K562 (cell line): ENCODE measurements around the gene HNRNPM. TPM values are rescaled to one million over a fixed set of nuclear protein-coding genes. Genes with fewer than 3 reads are reported as not detected.

ENCODE experiments used
- BCOR ChIP-seq: fragments of 450-650 bp; IDR thresholded peaks from 2 replicates; pipeline ENCODE4 v1.6.1; 2016
- BHLHE40 ChIP-seq: IDR thresholded peaks from 2 replicates; pipeline ENCODE4 v1.6.1; 2011; ENCODE audit warnings: low read length, improper control_type of control experiment
- EP400 ChIP-seq: fragments of 450-650 bp; IDR thresholded peaks from 2 replicates; pipeline ENCODE4 v1.6.1; 2017; ENCODE audit warnings: antibody characterized with exemption, mild to moderate bottlenecking, moderate library complexity
- ESRRA ChIP-seq: fragments of 450-650 bp; IDR thresholded peaks from 2 replicates; pipeline ENCODE4 v1.6.1; 2014; ENCODE audit warnings: low read depth, mild to moderate bottlenecking, moderate library complexity, borderline replicate concordance
- ETV6 ChIP-seq, 3 experiments: fragments of 150-350 bp in 1 of 3; sonication (generic) in 1 of 3; formaldehyde crosslinking in 1 of 3; IDR thresholded peaks; 2 replicates each; pipeline versions ENCODE4 v1.6.1 to v1.8.0; 2014 to 2022; ENCODE audit warnings: borderline replicate concordance in 2 of 3, low read depth in 2 of 3, antibody characterized with exemption in 1 of 3, low read length in 1 of 3, mild to moderate bottlenecking in 1 of 3, missing genetic modification reagents in 1 of 3
- GATAD2B ChIP-seq: fragments of 450-650 bp; IDR thresholded peaks from 2 replicates; pipeline ENCODE4 v1.6.1; 2017; ENCODE audit warnings: mild to moderate bottlenecking, borderline replicate concordance
- KDM2B ChIP-seq: fragments of 250-450 bp; sonication (Bioruptor Pico); IDR thresholded peaks from 2 replicates; pipeline ENCODE4 v1.8.0; 2021; ENCODE audit warnings: mild to moderate bottlenecking, moderate library complexity
- PHF21A ChIP-seq: fragments of 450-650 bp; IDR thresholded peaks from 2 replicates; pipeline ENCODE4 v1.6.1; 2017; ENCODE audit warnings: low read depth, borderline replicate concordance
- POLR2A ChIP-seq: fragments of 450-650 bp; conservative IDR thresholded peaks from 2 replicates; pipeline ENCODE4 v1.6.1; 2016
- RAD21 ChIP-seq, 2 experiments: fragments of 250-450 bp in 1 of 2; fragments of 450-650 bp in 1 of 2; sonication (Bioruptor Pico) in 1 of 2; formaldehyde crosslinking in 1 of 2; IDR thresholded peaks in 1 of 2; conservative IDR thresholded peaks in 1 of 2; 2 replicates each; pipeline versions ENCODE4 v1.4.0 to v1.8.0; 2020 to 2022; ENCODE audit warnings: mild to moderate bottlenecking in 2 of 2, moderate library complexity in 1 of 2
- RBBP5 ChIP-seq: fragments of 200-600 bp; sonication (generic); IDR thresholded peaks from 2 replicates; pipeline ENCODE4 v1.6.1; 2012; ENCODE audit warnings: borderline replicate concordance, mild to moderate bottlenecking, low read length, control low read depth, inconsistent platforms; ENCODE audit not compliant: insufficient read depth, poor library complexity, severe bottlenecking
- RBFOX2 ChIP-seq: fragments of 200-400 bp; formaldehyde crosslinking; IDR thresholded peaks from 2 replicates; pipeline ENCODE4 v1.6.1; 2017; ENCODE audit warnings: low read depth, mild to moderate bottlenecking, low read length, moderate library complexity
- SUPT5H ChIP-seq: fragments of 450-650 bp; IDR thresholded peaks from 2 replicates; pipeline ENCODE4 v1.6.1; 2016
- YY1 ChIP-seq, 3 experiments: IDR thresholded peaks; 2 replicates each; pipeline ENCODE4 v1.6.1; 2011; ENCODE audit warnings: low read length in 2 of 3, mild to moderate bottlenecking in 2 of 3, moderate library complexity in 2 of 3, borderline replicate concordance in 1 of 3, control low read depth in 1 of 3, low read depth in 1 of 3; ENCODE audit not compliant: insufficient read depth in 3 of 3, insufficient replicate concordance in 2 of 3, control insufficient read depth in 1 of 3, insufficient read length in 1 of 3; ENCODE audit errors: extremely low read depth in 1 of 3
- polyA plus RNA-seq, 8 experiments: library from polyadenylated mRNA; depleted of rRNA in 4 of 8; stranded (reverse) in 5 of 8; unstranded in 3 of 8; fragments of >200 nt; fragmentation: Nextera tagmentation in 2 of 8; fragmentation: Illumina TruSeq in 1 of 8; extraction: Ambion mirVana in 2 of 8; extraction: Trizol in 1 of 8; gene quantifications; 2 replicates each; pipeline versions ENCODE4 v1.2.1 to v1.2.3, GENCODE V29; 2011 to 2014; ENCODE audit warnings: inconsistent platforms in 1 of 8, missing spikeins in 1 of 8
- total RNA-seq, 7 experiments: library from RNA; depleted of rRNA in 6 of 7; stranded (reverse); fragments of >200 nt in 6 of 7; fragmentation: Illumina TruSeq in 2 of 7; extraction: Trizol in 2 of 7; gene quantifications; 2 replicates each; pipeline versions ENCODE4 v1.2.1 to v1.2.3, GENCODE V29; 2011 to 2021; ENCODE audit warnings: low replicate concordance in 1 of 7
- TF ChIP-seq, protein P1 (sequence below), 3 experiments: fragments of 200-800 bp in 1 of 3; fragments of 250-450 bp in 1 of 3; fragments of 450-650 bp in 1 of 3; sonication (Bioruptor Pico) in 1 of 3; sonication (Bioruptor generic) in 1 of 3; formaldehyde crosslinking in 1 of 3; IDR thresholded peaks; 2 replicates each; pipeline versions ENCODE4 v1.6.1 to v1.8.0; 2016 to 2022; ENCODE audit warnings: mild to moderate bottlenecking in 2 of 3, missing genetic modification characterization in 2 of 3, missing compliant biosample characterization in 1 of 3, moderate library complexity in 1 of 3
- TF ChIP-seq, protein P2 (sequence below): conservative IDR thresholded peaks from 2 replicates; pipeline ENCODE4 v1.6.1; 2011; ENCODE audit warnings: low read depth, mild to moderate bottlenecking, low read length; ENCODE audit not compliant: control insufficient read depth
- TF ChIP-seq, protein P3 (sequence below): IDR thresholded peaks from 2 replicates; pipeline ENCODE4 v1.6.1; 2011; ENCODE audit warnings: borderline replicate concordance, low read depth, mild to moderate bottlenecking, moderate library complexity, low read length; ENCODE audit not compliant: insufficient read depth, poor library complexity, severe bottlenecking

Gene HNRNPM
- total and polyA plus RNA-seq, 9 of the 15 experiments (the other 6 are each of a cell fraction or from before 2014, with no cell fraction given) = 11.1 to 340 (median 195) TPM

DNA sequence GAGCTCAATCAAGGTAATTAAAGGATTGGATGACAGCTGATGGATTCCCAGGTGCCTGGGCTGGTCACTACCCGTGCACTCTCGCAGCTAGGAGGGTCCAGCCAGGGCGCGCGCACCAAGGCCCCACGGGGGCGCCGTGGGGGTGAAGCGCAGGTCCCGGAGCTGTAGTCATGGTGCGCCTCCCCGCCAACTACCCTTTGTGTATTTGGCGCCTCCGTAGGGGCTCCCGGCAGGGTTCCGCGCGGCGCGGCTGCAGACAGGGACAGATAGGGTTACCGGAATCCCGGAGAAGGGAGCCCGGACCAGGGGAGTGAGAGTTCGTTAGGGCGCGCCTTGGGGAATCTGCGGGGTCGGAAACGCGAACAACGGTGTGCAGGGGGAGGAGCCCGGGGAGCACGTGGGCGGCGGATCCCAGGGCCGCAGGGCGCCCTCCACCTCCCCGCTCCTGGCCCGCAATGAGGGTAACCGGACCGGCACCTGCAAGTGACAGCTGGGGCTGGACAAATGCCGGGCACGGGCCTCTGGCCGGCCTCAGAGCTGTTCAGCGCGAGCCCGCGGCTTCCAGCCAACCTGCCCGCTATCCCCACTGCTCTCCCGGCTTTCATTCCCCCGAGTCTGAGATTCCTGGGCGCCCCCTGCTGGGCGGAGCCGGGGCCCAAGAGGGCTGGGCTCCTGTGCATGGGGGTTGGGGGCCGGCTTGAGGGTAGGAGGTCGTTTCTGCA lies 61.1 kb downstream of the HNRNPM start (continued):
- TF ChIP-seq, protein P1, sequence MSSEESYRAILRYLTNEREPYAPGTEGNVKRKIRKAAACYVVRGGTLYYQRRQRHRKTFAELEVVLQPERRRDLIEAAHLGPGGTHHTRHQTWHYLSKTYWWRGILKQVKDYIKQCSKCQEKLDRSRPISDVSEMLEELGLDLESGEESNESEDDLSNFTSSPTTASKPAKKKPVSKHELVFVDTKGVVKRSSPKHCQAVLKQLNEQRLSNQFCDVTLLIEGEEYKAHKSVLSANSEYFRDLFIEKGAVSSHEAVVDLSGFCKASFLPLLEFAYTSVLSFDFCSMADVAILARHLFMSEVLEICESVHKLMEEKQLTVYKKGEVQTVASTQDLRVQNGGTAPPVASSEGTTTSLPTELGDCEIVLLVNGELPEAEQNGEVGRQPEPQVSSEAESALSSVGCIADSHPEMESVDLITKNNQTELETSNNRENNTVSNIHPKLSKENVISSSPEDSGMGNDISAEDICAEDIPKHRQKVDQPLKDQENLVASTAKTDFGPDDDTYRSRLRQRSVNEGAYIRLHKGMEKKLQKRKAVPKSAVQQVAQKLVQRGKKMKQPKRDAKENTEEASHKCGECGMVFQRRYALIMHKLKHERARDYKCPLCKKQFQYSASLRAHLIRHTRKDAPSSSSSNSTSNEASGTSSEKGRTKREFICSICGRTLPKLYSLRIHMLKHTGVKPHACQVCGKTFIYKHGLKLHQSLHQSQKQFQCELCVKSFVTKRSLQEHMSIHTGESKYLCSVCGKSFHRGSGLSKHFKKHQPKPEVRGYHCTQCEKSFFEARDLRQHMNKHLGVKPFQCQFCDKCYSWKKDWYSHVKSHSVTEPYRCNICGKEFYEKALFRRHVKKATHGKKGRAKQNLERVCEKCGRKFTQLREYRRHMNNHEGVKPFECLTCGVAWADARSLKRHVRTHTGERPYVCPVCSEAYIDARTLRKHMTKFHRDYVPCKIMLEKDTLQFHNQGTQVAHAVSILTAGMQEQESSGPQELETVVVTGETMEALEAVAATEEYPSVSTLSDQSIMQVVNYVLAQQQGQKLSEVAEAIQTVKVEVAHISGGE (CRISPR knock-in tag; IDR thresholded peaks at IDR 0.05) = 0 out of 6 replicates have a peak, but pooled peaks of 1 of the 3 experiments have one; percentile 31
- peak; percentile 32; the same call in 1 of the 2 replicates for TF ChIP-seq BHLHE40
- TF ChIP-seq, protein P2, sequence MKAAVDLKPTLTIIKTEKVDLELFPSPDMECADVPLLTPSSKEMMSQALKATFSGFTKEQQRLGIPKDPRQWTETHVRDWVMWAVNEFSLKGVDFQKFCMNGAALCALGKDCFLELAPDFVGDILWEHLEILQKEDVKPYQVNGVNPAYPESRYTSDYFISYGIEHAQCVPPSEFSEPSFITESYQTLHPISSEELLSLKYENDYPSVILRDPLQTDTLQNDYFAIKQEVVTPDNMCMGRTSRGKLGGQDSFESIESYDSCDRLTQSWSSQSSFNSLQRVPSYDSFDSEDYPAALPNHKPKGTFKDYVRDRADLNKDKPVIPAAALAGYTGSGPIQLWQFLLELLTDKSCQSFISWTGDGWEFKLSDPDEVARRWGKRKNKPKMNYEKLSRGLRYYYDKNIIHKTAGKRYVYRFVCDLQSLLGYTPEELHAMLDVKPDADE = 0 out of 2 replicates have a peak, but pooled peaks have one; percentile 39
- 0 out of 2 replicates have a peak, but pooled peaks have one; percentile 9 for TF ChIP-seq PHF21A
- peak; percentile 43 for TF ChIP-seq RBBP5
- peak in 2 of 3 experiments; percentile 23 to 34 for TF ChIP-seq YY1 (IDR thresholded peaks at IDR 0.05; ENCODE audit: borderline replicate concordance in 1 of 3, control insufficient read depth in 1 of 3, extremely low read depth in 1 of 3, insufficient read depth in 3 of 3, insufficient read length in 1 of 3, insufficient replicate concordance in 2 of 3, low read depth in 1 of 3, low read length in 2 of 3)
- TF ChIP-seq, protein P3, sequence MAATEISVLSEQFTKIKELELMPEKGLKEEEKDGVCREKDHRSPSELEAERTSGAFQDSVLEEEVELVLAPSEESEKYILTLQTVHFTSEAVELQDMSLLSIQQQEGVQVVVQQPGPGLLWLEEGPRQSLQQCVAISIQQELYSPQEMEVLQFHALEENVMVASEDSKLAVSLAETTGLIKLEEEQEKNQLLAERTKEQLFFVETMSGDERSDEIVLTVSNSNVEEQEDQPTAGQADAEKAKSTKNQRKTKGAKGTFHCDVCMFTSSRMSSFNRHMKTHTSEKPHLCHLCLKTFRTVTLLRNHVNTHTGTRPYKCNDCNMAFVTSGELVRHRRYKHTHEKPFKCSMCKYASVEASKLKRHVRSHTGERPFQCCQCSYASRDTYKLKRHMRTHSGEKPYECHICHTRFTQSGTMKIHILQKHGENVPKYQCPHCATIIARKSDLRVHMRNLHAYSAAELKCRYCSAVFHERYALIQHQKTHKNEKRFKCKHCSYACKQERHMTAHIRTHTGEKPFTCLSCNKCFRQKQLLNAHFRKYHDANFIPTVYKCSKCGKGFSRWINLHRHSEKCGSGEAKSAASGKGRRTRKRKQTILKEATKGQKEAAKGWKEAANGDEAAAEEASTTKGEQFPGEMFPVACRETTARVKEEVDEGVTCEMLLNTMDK = peak; percentile 92
- peak; percentile 11; the same call in 1 of the 2 replicates for TF ChIP-seq KDM2B (CRISPR knock-in tag)
- TF ChIP-seq EP400 = peak; percentile 91
- TF ChIP-seq ESRRA = 0 out of 2 replicates have a peak, but pooled peaks have one; percentile 29
- TF ChIP-seq RAD21 (CRISPR knock-in tag; conservative IDR thresholded peaks at IDR 0.05 in 1 of 2, IDR thresholded peaks at IDR 0.05 in 1 of 2) = peak; percentile 70 to 79
- peak; percentile 68 for TF ChIP-seq POLR2A
- no peak for TF ChIP-seq ETV6 (IDR thresholded peaks at IDR 0.05; ENCODE audit: borderline replicate concordance in 1 of 2, low read depth in 2 of 2, low read length in 1 of 2)
- TF ChIP-seq ETV6 (CRISPR knock-in tag; IDR thresholded peaks at IDR 0.05; ENCODE audit: borderline replicate concordance) = no peak
- TF ChIP-seq SUPT5H = 0 out of 2 replicates have a peak, but pooled peaks have one; percentile 46
- TF ChIP-seq BCOR = peak; percentile 51; the same call in 1 of the 2 replicates
- peak; percentile 68 for TF ChIP-seq RBFOX2
- TF ChIP-seq GATAD2B = 0 out of 2 replicates have a peak, but pooled peaks have one; percentile 6
